SK-N-SH treated with all-trans-retinoic acid at 6 μM for 48 hours (cell line): ENCODE results near the gene EIF4ENIF1.
"Not testable (repeated sequence)": the region's sequence is repeated elsewhere in the genome, so short reads cannot be mapped to it uniquely, and the experiment has no call there.

Experiments used
- ATAC-seq: fragments of 200-7000 bp; cut with Tn5 transposase; 3 replicates; pipeline ENCODE4 v1.9.1; 2020; ENCODE audit warnings: mild to moderate bottlenecking, moderate library complexity
- ARNTL ChIP-seq: fragments of 450-650 bp; formaldehyde crosslinking; IDR thresholded peaks from 2 replicates; pipeline ENCODE4 v1.5.0; 2020; ENCODE audit warnings: low read depth, mild to moderate bottlenecking, moderate library complexity, borderline replicate concordance
- BACH2 ChIP-seq: fragments of 250-450 bp; sonication (Bioruptor Pico); IDR thresholded peaks from 2 replicates; pipeline ENCODE4 v1.9.0; 2021; ENCODE audit warnings: mild to moderate bottlenecking, borderline replicate concordance
- CSDC2 ChIP-seq: fragments of 250-450 bp; sonication (Bioruptor Pico); IDR thresholded peaks from 2 replicates; pipeline ENCODE4 v1.5.0; 2020; ENCODE audit warnings: mild to moderate bottlenecking, moderate library complexity
- ESRRG ChIP-seq: fragments of 250-450 bp; sonication (Bioruptor Pico); IDR thresholded peaks from 2 replicates; pipeline ENCODE4 v1.6.1; 2021; ENCODE audit warnings: mild to moderate bottlenecking
- GLIS3 ChIP-seq: fragments of 250-450 bp; sonication (Bioruptor Pico); IDR thresholded peaks from 2 replicates; pipeline ENCODE4 v1.5.0; 2020; ENCODE audit warnings: mild to moderate bottlenecking, moderate library complexity
- ISL1 ChIP-seq: fragments of 250-450 bp; sonication (Bioruptor Pico); IDR thresholded peaks from 2 replicates; pipeline ENCODE4 v2.1.2; 2022; ENCODE audit warnings: mild to moderate bottlenecking, moderate library complexity
- OSR1 ChIP-seq: fragments of 250-450 bp; sonication (Bioruptor Pico); IDR thresholded peaks from 2 replicates; pipeline ENCODE4 v1.8.0; 2022; ENCODE audit warnings: moderate library complexity, mild to moderate bottlenecking, inconsistent platforms
- PPARA ChIP-seq: fragments of 250-450 bp; sonication (Bioruptor Pico); IDR thresholded peaks from 2 replicates; pipeline ENCODE4 v1.5.0; 2020; ENCODE audit warnings: mild to moderate bottlenecking, borderline replicate concordance
- SNAI2 ChIP-seq: fragments of 250-450 bp; sonication (Bioruptor Pico); IDR thresholded peaks from 2 replicates; pipeline ENCODE4 v1.5.0; 2020; ENCODE audit warnings: mild to moderate bottlenecking, moderate library complexity
- TOX ChIP-seq: fragments of 250-450 bp; sonication (Bioruptor Pico); IDR thresholded peaks from 2 replicates; pipeline ENCODE4 v1.8.0; 2021; ENCODE audit warnings: mild to moderate bottlenecking, moderate library complexity, borderline replicate concordance
- ZC3H10 ChIP-seq: fragments of 250-450 bp; sonication (Bioruptor Pico); IDR thresholded peaks from 2 replicates; pipeline ENCODE4 v1.5.1; 2021; ENCODE audit warnings: mild to moderate bottlenecking, moderate library complexity
- ZFP3 ChIP-seq: fragments of 250-450 bp; sonication (Bioruptor Pico); IDR thresholded peaks from 2 replicates; pipeline ENCODE4 v1.5.0; 2020; ENCODE audit warnings: mild to moderate bottlenecking, moderate library complexity
- ZFP30 ChIP-seq: fragments of 450-650 bp; formaldehyde crosslinking; IDR thresholded peaks from 2 replicates; pipeline ENCODE4 v1.5.0; 2022; ENCODE audit warnings: mild to moderate bottlenecking, moderate library complexity
- ZNF565 ChIP-seq: fragments of 450-650 bp; formaldehyde crosslinking; conservative IDR thresholded peaks from 2 replicates; pipeline ENCODE4 v1.5.0; 2020; ENCODE audit warnings: low read depth, mild to moderate bottlenecking, moderate library complexity
- ZNF70 ChIP-seq: fragments of 450-650 bp; formaldehyde crosslinking; IDR thresholded peaks from 2 replicates; pipeline ENCODE4 v1.5.0; 2020; ENCODE audit warnings: mild to moderate bottlenecking, moderate library complexity
- ZNF8 ChIP-seq: fragments of 450-650 bp; formaldehyde crosslinking; IDR thresholded peaks from 2 replicates; pipeline ENCODE4 v1.5.0; 2020; ENCODE audit warnings: mild to moderate bottlenecking, moderate library complexity
- TF ChIP-seq, protein P1 (sequence below): fragments of 250-450 bp; sonication (Bioruptor Pico); IDR thresholded peaks from 2 replicates; pipeline ENCODE4 v1.5.1; 2021; ENCODE audit warnings: mild to moderate bottlenecking, moderate library complexity
- TF ChIP-seq, protein P2 (sequence below): fragments of 250-450 bp; sonication (Bioruptor Pico); IDR thresholded peaks from 2 replicates; pipeline ENCODE4 v1.8.0; 2021; ENCODE audit warnings: low read depth, mild to moderate bottlenecking, moderate library complexity, borderline replicate concordance
- TF ChIP-seq, protein P3 (sequence below): fragments of 250-450 bp; sonication (Bioruptor Pico); IDR thresholded peaks from 2 replicates; pipeline ENCODE4 v1.5.1; 2020; ENCODE audit warnings: low read depth, mild to moderate bottlenecking, moderate library complexity
- TF ChIP-seq, protein P4 (sequence below): fragments of 250-450 bp; sonication (Bioruptor Pico); IDR thresholded peaks from 2 replicates; pipeline ENCODE4 v1.5.0; 2020; ENCODE audit warnings: mild to moderate bottlenecking, moderate library complexity
- TF ChIP-seq, protein P5 (sequence below): fragments of 250-450 bp; sonication (Bioruptor Pico); IDR thresholded peaks from 2 replicates; pipeline ENCODE4 v1.8.0; 2020; ENCODE audit warnings: mild to moderate bottlenecking, moderate library complexity, borderline replicate concordance

Gene EIF4ENIF1

DNA sequence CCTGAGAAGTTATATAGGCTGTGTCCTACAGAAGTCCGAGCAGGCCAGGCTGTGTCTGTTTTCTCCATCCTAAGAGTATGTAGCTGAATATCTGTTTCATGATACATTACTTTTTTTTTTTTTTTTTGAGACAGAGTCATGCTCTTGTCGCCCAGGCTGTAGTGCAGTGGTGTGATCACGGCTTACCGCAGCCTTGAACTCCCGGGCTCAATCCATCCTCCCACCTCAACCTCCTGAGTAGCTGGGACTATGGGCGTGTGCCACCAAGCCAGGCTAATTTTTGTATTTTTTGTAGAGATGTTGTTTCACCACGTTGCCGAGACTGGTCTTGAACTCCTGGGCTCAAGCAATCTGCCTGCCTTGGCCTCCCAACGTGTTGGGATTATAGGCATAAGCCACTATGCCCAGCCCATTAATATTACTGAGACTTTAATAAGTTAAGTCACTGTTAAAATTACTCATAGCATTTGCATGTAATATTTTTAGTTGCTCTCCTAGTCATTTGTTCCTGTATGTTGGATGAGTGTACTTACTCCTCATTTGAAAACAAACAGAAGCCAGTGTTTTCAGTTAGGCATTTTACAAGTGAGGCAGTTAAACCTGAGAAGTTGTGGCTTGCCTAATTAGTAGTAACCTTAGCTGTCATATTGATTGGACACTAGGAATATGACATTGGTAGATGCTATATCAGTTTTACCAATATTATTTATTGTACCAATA, 64.2 kb downstream of the EIF4ENIF1 start:
- ATAC-seq = no peak
- TF ChIP-seq ZNF70 (CRISPR knock-in tag) = no peak
- no peak for TF ChIP-seq ZNF565 (CRISPR knock-in tag)
- TF ChIP-seq, protein P1, sequence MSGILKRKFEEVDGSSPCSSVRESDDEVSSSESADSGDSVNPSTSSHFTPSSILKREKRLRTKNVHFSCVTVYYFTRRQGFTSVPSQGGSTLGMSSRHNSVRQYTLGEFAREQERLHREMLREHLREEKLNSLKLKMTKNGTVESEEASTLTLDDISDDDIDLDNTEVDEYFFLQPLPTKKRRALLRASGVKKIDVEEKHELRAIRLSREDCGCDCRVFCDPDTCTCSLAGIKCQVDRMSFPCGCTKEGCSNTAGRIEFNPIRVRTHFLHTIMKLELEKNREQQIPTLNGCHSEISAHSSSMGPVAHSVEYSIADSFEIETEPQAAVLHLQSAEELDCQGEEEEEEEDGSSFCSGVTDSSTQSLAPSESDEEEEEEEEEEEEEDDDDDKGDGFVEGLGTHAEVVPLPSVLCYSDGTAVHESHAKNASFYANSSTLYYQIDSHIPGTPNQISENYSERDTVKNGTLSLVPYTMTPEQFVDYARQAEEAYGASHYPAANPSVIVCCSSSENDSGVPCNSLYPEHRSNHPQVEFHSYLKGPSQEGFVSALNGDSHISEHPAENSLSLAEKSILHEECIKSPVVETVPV (CRISPR knock-in tag) = no peak
- no peak for TF ChIP-seq CSDC2 (CRISPR knock-in tag)
- no peak for TF ChIP-seq ISL1
- no peak for TF ChIP-seq BACH2
- no peak for TF ChIP-seq SNAI2 (CRISPR knock-in tag)
- TF ChIP-seq, protein P2, sequence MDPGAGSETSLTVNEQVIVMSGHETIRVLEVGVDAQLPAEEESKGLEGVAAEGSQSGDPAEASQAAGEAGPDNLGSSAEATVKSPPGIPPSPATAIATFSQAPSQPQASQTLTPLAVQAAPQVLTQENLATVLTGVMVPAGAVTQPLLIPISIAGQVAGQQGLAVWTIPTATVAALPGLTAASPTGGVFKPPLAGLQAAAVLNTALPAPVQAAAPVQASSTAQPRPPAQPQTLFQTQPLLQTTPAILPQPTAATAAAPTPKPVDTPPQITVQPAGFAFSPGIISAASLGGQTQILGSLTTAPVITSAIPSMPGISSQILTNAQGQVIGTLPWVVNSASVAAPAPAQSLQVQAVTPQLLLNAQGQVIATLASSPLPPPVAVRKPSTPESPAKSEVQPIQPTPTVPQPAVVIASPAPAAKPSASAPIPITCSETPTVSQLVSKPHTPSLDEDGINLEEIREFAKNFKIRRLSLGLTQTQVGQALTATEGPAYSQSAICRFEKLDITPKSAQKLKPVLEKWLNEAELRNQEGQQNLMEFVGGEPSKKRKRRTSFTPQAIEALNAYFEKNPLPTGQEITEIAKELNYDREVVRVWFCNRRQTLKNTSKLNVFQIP = no peak
- TF ChIP-seq OSR1 (CRISPR knock-in tag) = no peak
- TF ChIP-seq ZFP3 = no peak
- TF ChIP-seq PPARA (CRISPR knock-in tag) = no peak
- no peak for TF ChIP-seq ZNF8 (CRISPR knock-in tag)
- no peak for TF ChIP-seq ESRRG (CRISPR knock-in tag)
- TF ChIP-seq GLIS3 (CRISPR knock-in tag) = no peak
- no peak for TF ChIP-seq ARNTL (CRISPR knock-in tag)
- TF ChIP-seq, protein P3, sequence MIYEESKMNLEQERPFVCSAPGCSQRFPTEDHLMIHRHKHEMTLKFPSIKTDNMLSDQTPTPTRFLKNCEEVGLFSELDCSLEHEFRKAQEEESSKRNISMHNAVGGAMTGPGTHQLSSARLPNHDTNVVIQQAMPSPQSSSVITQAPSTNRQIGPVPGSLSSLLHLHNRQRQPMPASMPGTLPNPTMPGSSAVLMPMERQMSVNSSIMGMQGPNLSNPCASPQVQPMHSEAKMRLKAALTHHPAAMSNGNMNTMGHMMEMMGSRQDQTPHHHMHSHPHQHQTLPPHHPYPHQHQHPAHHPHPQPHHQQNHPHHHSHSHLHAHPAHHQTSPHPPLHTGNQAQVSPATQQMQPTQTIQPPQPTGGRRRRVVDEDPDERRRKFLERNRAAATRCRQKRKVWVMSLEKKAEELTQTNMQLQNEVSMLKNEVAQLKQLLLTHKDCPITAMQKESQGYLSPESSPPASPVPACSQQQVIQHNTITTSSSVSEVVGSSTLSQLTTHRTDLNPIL (CRISPR knock-in tag) = no peak
- TF ChIP-seq ZC3H10 (CRISPR knock-in tag) = no peak
- TF ChIP-seq, protein P4, sequence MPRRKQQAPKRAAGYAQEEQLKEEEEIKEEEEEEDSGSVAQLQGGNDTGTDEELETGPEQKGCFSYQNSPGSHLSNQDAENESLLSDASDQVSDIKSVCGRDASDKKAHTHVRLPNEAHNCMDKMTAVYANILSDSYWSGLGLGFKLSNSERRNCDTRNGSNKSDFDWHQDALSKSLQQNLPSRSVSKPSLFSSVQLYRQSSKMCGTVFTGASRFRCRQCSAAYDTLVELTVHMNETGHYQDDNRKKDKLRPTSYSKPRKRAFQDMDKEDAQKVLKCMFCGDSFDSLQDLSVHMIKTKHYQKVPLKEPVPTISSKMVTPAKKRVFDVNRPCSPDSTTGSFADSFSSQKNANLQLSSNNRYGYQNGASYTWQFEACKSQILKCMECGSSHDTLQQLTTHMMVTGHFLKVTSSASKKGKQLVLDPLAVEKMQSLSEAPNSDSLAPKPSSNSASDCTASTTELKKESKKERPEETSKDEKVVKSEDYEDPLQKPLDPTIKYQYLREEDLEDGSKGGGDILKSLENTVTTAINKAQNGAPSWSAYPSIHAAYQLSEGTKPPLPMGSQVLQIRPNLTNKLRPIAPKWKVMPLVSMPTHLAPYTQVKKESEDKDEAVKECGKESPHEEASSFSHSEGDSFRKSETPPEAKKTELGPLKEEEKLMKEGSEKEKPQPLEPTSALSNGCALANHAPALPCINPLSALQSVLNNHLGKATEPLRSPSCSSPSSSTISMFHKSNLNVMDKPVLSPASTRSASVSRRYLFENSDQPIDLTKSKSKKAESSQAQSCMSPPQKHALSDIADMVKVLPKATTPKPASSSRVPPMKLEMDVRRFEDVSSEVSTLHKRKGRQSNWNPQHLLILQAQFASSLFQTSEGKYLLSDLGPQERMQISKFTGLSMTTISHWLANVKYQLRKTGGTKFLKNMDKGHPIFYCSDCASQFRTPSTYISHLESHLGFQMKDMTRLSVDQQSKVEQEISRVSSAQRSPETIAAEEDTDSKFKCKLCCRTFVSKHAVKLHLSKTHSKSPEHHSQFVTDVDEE = no peak
- TF ChIP-seq TOX = no peak
- TF ChIP-seq ZFP30 (CRISPR knock-in tag) = no peak

DNA sequence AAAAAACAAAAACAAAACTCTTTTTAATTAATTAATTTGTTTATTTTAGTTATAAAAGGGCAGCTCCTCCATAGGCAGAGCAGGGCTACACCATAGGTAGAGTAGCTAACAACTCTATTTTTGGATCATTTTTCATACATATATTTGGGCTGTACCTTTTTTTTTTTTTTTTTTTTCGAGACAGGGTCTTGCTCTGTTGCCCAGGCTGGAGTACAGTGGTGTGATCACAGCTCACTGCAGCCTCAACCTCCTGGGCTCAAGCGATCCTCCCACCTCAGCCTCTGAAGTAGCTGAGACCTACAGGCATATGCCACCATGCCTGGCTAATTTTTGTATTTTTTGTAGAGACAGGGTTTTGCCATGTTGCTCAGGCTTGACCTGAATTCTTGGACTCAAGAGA, 87.3 kb downstream of the EIF4ENIF1 start:
- ATAC-seq = not testable (repeated sequence)

DNA sequence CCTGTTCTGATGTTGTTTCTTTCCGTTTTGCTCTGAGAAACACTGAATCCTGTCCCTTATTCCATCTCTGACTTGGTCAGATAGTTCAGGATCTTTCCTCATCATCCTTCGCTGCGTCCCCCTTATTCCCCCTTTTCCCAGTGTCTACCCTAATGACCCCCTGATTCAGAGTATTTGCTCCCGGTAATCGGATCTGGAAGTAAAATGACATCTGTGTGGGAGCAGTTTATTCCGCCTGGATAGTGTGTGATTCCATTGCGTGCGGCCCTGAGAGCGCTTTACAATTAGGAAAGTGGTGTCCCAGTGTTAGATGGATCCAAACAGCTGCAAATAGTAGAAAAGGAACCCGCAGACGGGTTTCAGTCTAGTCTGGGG, 89.6 kb downstream of the EIF4ENIF1 start:
- TF ChIP-seq, protein P5, sequence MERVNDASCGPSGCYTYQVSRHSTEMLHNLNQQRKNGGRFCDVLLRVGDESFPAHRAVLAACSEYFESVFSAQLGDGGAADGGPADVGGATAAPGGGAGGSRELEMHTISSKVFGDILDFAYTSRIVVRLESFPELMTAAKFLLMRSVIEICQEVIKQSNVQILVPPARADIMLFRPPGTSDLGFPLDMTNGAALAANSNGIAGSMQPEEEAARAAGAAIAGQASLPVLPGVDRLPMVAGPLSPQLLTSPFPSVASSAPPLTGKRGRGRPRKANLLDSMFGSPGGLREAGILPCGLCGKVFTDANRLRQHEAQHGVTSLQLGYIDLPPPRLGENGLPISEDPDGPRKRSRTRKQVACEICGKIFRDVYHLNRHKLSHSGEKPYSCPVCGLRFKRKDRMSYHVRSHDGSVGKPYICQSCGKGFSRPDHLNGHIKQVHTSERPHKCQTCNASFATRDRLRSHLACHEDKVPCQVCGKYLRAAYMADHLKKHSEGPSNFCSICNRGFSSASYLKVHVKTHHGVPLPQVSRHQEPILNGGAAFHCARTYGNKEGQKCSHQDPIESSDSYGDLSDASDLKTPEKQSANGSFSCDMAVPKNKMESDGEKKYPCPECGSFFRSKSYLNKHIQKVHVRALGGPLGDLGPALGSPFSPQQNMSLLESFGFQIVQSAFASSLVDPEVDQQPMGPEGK (CRISPR knock-in tag) = no peak
- TF ChIP-seq PPARA (CRISPR knock-in tag) = no peak
- no peak for TF ChIP-seq ESRRG (CRISPR knock-in tag)
- ATAC-seq = peak; percentile 28
